ENCODE measurements around the gene UCK1. TPM values are rescaled to one million over a fixed set of nuclear protein-coding genes. Genes with fewer than 3 reads are reported as not detected.

UCK1 gene
- polyA plus RNA-seq, 2 of the 4 experiments (the other 2 are of a cell fraction), result 18.0 to 26.5 TPM

GRCh38 chr9:131482343-131483006 is 48.6 kb downstream of the UCK1 start:
- Histone ChIP-seq H3K27ac (no peak overlapping the region), H3K4me1 (no peaks in the 10 kb centered on the region), H3K4me3 (no peak overlapping the region), H3K4me2 (no peak overlapping the region), H3K9me3 (no peaks in the 10 kb centered on the region)
- DNase-seq (ENCODE audit: low read depth in 1 of 2, low spot score in 1 of 2) (no peak), ATAC-seq (no peak), FAIRE-seq (no peak)
- ChIA-PET POLR2A (no interaction called here), CTCF (interaction anchor here (0.6 to 5.8 kb wide), 6 partner anchors 9 to 265 kb away, joined by 3 to 48 read pairs (median 5); no protein-coding TSS in a partner anchor)
- TF ChIP-seq JUNB (IDR thresholded peaks at IDR 0.05), result no peak
- TF ChIP-seq ZFP36 (IDR thresholded peaks at IDR 0.05; ENCODE audit: borderline replicate concordance, partially characterized antibody), result no peak
- 93% methylated on average over 24 of the region's 24 CpGs for WGBS (ENCODE audit: missing lambda C conversion rate)

GRCh38 chr9:131481441-131482342 is 49.4 kb downstream of the UCK1 start:
- Histone ChIP-seq H3K4me3 (no peak overlapping the region), H3K9me3 (no peaks in the 10 kb centered on the region), H3K27ac (no peak overlapping the region), H3K4me1 (no peaks in the 10 kb centered on the region), H3K4me2 (no peak overlapping the region)
- 91% methylated on average over 18 of the region's 19 CpGs for WGBS (ENCODE audit: missing lambda C conversion rate)
- no peak for TF ChIP-seq NPAS2 (CRISPR knock-in tag; IDR thresholded peaks at IDR 0.05; ENCODE audit: borderline replicate concordance)
- DNase-seq (ENCODE audit: low read depth in 1 of 2, low spot score in 1 of 2) (no peak), ATAC-seq (no peak), FAIRE-seq (no peak)
- POLR2A ChIA-PET, result no interaction called here
- CTCF ChIA-PET, result interaction anchor here (0.5 to 5.8 kb wide), 12 partner anchors 9 to 266 kb away, joined by 3 to 48 read pairs (median 5); no protein-coding TSS in a partner anchor

- CTCF ChIA-PET, result interaction anchor here (0.9 to 5.8 kb wide), 9 partner anchors 10 to 144 kb away, joined by 3 to 48 read pairs (median 7); no protein-coding TSS in a partner anchor
- H3K27ac ChIP-seq, result no peak overlapping the region
- H3K4me2 ChIP-seq, result no peak overlapping the region
- ATAC-seq (no peak), DNase-seq (ENCODE audit: low read depth in 1 of 2, low spot score in 1 of 2) (no peak), FAIRE-seq (no peak)
- no peaks in the 10 kb centered on the region for H3K9me3 ChIP-seq
- no peak overlapping the region for H3K4me3 ChIP-seq
- POLR2A ChIA-PET, result no interaction called here
- no peak for TF ChIP-seq FOSL2 (IDR thresholded peaks at IDR 0.05)
- 0 out of 2 replicates have a peak, but pooled peaks have one; percentile 14 for TF ChIP-seq FOSL2 (CRISPR knock-in tag; IDR thresholded peaks at IDR 0.05)
- TF ChIP-seq HMGXB4 (CRISPR knock-in tag; IDR thresholded peaks at IDR 0.05; ENCODE audit: borderline replicate concordance), result no peak
- H3K4me1 ChIP-seq, result no peaks in the 10 kb centered on the region
- 100% methylated on average over 1 of the region's 1 CpG for WGBS (ENCODE audit: missing lambda C conversion rate)
Measured at GRCh38 chr9:131480258-131480657, 50.8 kb downstream of the UCK1 start.

GRCh38 chr9:131478911-131479310 is 52.2 kb downstream of the UCK1 start:
- H3K27ac ChIP-seq, result no peak overlapping the region
- no peak for FAIRE-seq
- ChIA-PET CTCF (interaction anchor here (0.9 to 5.8 kb wide), 17 partner anchors 8 to 134 kb away, joined by 3 to 48 read pairs (median 6); no protein-coding TSS in a partner anchor), POLR2A (no interaction called here)
- 89% methylated on average over 10 of the region's 10 CpGs for WGBS (ENCODE audit: missing lambda C conversion rate)
- H3K4me2 ChIP-seq, result no peak overlapping the region
- H3K9me3 ChIP-seq, result no peaks in the 10 kb centered on the region
- no peaks in the 10 kb centered on the region for H3K4me1 ChIP-seq
- H3K4me3 ChIP-seq, result no peak overlapping the region
- DNase-seq (ENCODE audit: low read depth in 1 of 2, low spot score in 1 of 2), result no peak
- TF ChIP-seq NFE2L2 (conservative IDR thresholded peaks at IDR 0.05; ENCODE audit: low read length) (no peak), CBX2 (IDR thresholded peaks at IDR 0.05; ENCODE audit: borderline replicate concordance, low read depth) (no peak), JUN (IDR thresholded peaks at IDR 0.05) (no peak), PBX3 (IDR thresholded peaks at IDR 0.05) (no peak), EP300 (IDR thresholded peaks at IDR 0.05) (no peak), EHMT2 (IDR thresholded peaks at IDR 0.05; ENCODE audit: low read depth) (no peak), MYC (IDR thresholded peaks at IDR 0.05; ENCODE audit: borderline replicate concordance, low read length) (no peak), HOXA7 (CRISPR knock-in tag; IDR thresholded peaks at IDR 0.05) (no peak), ZFP36 (IDR thresholded peaks at IDR 0.05; ENCODE audit: borderline replicate concordance, partially characterized antibody) (no peak), FOSB (CRISPR knock-in tag; IDR thresholded peaks at IDR 0.05) (no peak)
- ATAC-seq, result no peak
